Mesenchymal stem cell (in vitro differentiated cells and primary cell): ENCODE results near the gene F8.

Experiments
- DNase-seq: peaks from one replicate; pipeline ENCODE4 v3.0.0-alpha.2; 2013
- H2AFZ ChIP-seq: one replicate; pipeline ENCODE4 v1.6.1; 2013; ENCODE audit warnings: low read depth, mild to moderate bottlenecking, control low read depth, inconsistent platforms, low read length, moderate library complexity
- H2AK5ac ChIP-seq: 2 replicates; pipeline ENCODE4 v1.6.1; 2013; ENCODE audit warnings: low read length, moderate library complexity, mild to moderate bottlenecking, inconsistent platforms; ENCODE audit not compliant: severe bottlenecking
- H2BK120ac ChIP-seq: one replicate; pipeline ENCODE4 v1.6.1; 2013; ENCODE audit warnings: low read depth, mild to moderate bottlenecking, inconsistent platforms, low read length, moderate library complexity
- H2BK12ac ChIP-seq, 2 experiments: one replicate each; pipeline ENCODE4 v1.6.1; 2013; ENCODE audit warnings: inconsistent platforms in 2 of 2, low read length in 2 of 2, mild to moderate bottlenecking in 2 of 2, moderate library complexity in 2 of 2, control low read depth in 1 of 2
- H2BK15ac ChIP-seq: one replicate; pipeline ENCODE4 v1.6.1; 2013; ENCODE audit warnings: mild to moderate bottlenecking, low read depth, inconsistent platforms; ENCODE audit not compliant: poor library complexity, severe bottlenecking
- H2BK5ac ChIP-seq: 2 replicates; pipeline ENCODE4 v1.6.1; 2013; ENCODE audit warnings: low read depth, mild to moderate bottlenecking, low read length, control low read depth, inconsistent platforms; ENCODE audit not compliant: poor library complexity, severe bottlenecking
- H3K14ac ChIP-seq, 2 experiments: one replicate each; pipeline ENCODE4 v1.6.1; 2013; ENCODE audit warnings: inconsistent platforms in 2 of 2, low read length in 2 of 2, control low read depth in 1 of 2, mild to moderate bottlenecking in 1 of 2, moderate library complexity in 1 of 2
- H3K18ac ChIP-seq, 2 experiments: one replicate each; pipeline ENCODE4 v1.6.1; 2013; ENCODE audit warnings: inconsistent platforms in 2 of 2, low read length in 2 of 2, control low read depth in 1 of 2, low read depth in 1 of 2, mild to moderate bottlenecking in 1 of 2
- H3K23ac ChIP-seq, 2 experiments: one replicate each; pipeline ENCODE4 v1.6.1; 2013; ENCODE audit warnings: inconsistent platforms in 2 of 2, low read length in 2 of 2, mild to moderate bottlenecking in 2 of 2, moderate library complexity in 2 of 2, control low read depth in 1 of 2
- H3K27ac ChIP-seq: 2 replicates; pipeline ENCODE4 v1.5.1; 2013; ENCODE audit warnings: mild to moderate bottlenecking, moderate library complexity, low read length, control low read depth, inconsistent platforms; ENCODE audit not compliant: poor library complexity, severe bottlenecking
- H3K27me3 ChIP-seq, 2 experiments: 2 replicates each; pipeline versions ENCODE4 v1.6.1 to v1.7.0; 2013; ENCODE audit warnings: low read length in 2 of 2, mild to moderate bottlenecking in 2 of 2, moderate library complexity in 2 of 2, control low read depth in 1 of 2, inconsistent platforms in 1 of 2; ENCODE audit not compliant: control insufficient read depth in 1 of 2, insufficient read depth in 1 of 2
- H3K36me3 ChIP-seq, 2 experiments: 2 replicates each; pipeline versions ENCODE4 v1.6.1 to v1.7.0; 2013; ENCODE audit warnings: low read length in 2 of 2, control low read depth in 1 of 2, inconsistent platforms in 1 of 2, low read depth in 1 of 2, mild to moderate bottlenecking in 1 of 2; ENCODE audit not compliant: insufficient read depth in 2 of 2, control insufficient read depth in 1 of 2
- H3K4ac ChIP-seq, 2 experiments: one replicate each; pipeline ENCODE4 v1.6.1; 2013; ENCODE audit warnings: inconsistent platforms in 2 of 2, low read length in 2 of 2, mild to moderate bottlenecking in 2 of 2, moderate library complexity in 2 of 2, control low read depth in 1 of 2, low read depth in 1 of 2
- H3K4me1 ChIP-seq: 2 replicates; pipeline ENCODE4 v1.6.1; 2013; ENCODE audit warnings: low read depth, low read length, control low read depth; ENCODE audit not compliant: control insufficient read depth, insufficient read depth
- H3K4me2 ChIP-seq: 2 replicates; pipeline ENCODE4 v1.6.1; 2013; ENCODE audit warnings: low read length, mild to moderate bottlenecking, inconsistent platforms; ENCODE audit not compliant: poor library complexity, severe bottlenecking
- H3K4me3 ChIP-seq, 2 experiments: 2 replicates each; pipeline versions ENCODE4 v1.5.1 to v1.7.0; 2013; ENCODE audit warnings: low read length in 2 of 2, mild to moderate bottlenecking in 2 of 2, control low read depth in 1 of 2, low read depth in 1 of 2; ENCODE audit not compliant: insufficient read depth in 1 of 2
- H3K79me1 ChIP-seq: replicated peaks from 2 replicates; pipeline ENCODE4 v1.6.1; 2013; ENCODE audit warnings: mild to moderate bottlenecking, control low read depth, low read length, inconsistent platforms; ENCODE audit not compliant: poor library complexity, severe bottlenecking
- H3K9ac ChIP-seq: 2 replicates; pipeline ENCODE4 v1.7.0; 2013; ENCODE audit warnings: mild to moderate bottlenecking, low read length, moderate library complexity
- H3K9me3 ChIP-seq: 2 replicates; pipeline ENCODE4 v1.7.0; 2013; ENCODE audit warnings: mild to moderate bottlenecking, low read length; ENCODE audit not compliant: control insufficient read depth
- H4K8ac ChIP-seq: one replicate; pipeline ENCODE4 v1.6.1; 2013; ENCODE audit warnings: inconsistent platforms, mild to moderate bottlenecking, low read length, moderate library complexity
- H4K91ac ChIP-seq: one replicate; pipeline ENCODE4 v1.6.1; 2013; ENCODE audit warnings: mild to moderate bottlenecking, low read length, inconsistent platforms
- WGBS: methylation state at CpG from one replicate; pipeline ENCODE4 v1.1.7; 2013; ENCODE audit warnings: mixed read lengths; 5-methylcytosine and 5-hydroxymethylcytosine counted together

The F8 gene

DNA sequence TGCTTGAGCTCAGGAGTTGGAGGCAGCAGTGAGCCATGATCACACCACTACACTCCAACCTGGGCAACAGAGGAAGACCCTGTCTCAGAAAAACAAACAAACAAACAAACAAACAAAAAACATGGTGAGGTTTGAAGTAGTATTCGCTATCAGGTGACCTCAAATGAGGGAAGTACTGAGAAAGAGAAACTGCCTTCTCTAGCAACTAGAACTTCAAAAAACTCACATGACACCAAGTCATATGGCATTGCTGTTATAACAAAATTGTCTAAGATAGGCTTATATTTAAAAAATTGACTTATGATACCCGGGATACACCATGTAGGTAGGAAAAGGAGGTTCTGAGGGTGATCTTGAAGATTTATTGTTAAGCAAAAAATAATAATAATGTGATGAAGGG, 227.5 kb downstream of the F8 start:
- H3K36me3 ChIP-seq, result no peaks in the 10 kb centered on the region
- H4K8ac ChIP-seq, result no peak overlapping the region
- no peak overlapping the region for H3K18ac ChIP-seq
- no peak overlapping the region for H3K4me3 ChIP-seq
- H3K9me3 ChIP-seq, result no peaks in the 10 kb centered on the region
- H3K23ac ChIP-seq, result no peak overlapping the region
- H3K27me3 ChIP-seq, result no peaks in the 10 kb centered on the region
- H2BK120ac ChIP-seq, result no peak overlapping the region
- H2AK5ac ChIP-seq, result no peak overlapping the region
- no peak overlapping the region for H2BK12ac ChIP-seq
- DNase-seq, result no peak
- H3K4ac ChIP-seq, result no peak overlapping the region
- no peak overlapping the region for H3K4me2 ChIP-seq
- H3K79me1 ChIP-seq, result no peaks in the 10 kb centered on the region
- WGBS, result 100% methylated on average over 1 of the region's 2 CpGs
- no peak overlapping the region for H3K9ac ChIP-seq
- H3K4me1 ChIP-seq, result peaks cover 7% of the 10 kb centered on the region
- H3K27ac ChIP-seq, result no peak overlapping the region
- no peak overlapping the region for H4K91ac ChIP-seq
- H2BK5ac ChIP-seq, result no peak overlapping the region
- H2AFZ ChIP-seq, result no peak overlapping the region
- H3K14ac ChIP-seq, result no peak overlapping the region
- H2BK15ac ChIP-seq, result no peak overlapping the region

DNA sequence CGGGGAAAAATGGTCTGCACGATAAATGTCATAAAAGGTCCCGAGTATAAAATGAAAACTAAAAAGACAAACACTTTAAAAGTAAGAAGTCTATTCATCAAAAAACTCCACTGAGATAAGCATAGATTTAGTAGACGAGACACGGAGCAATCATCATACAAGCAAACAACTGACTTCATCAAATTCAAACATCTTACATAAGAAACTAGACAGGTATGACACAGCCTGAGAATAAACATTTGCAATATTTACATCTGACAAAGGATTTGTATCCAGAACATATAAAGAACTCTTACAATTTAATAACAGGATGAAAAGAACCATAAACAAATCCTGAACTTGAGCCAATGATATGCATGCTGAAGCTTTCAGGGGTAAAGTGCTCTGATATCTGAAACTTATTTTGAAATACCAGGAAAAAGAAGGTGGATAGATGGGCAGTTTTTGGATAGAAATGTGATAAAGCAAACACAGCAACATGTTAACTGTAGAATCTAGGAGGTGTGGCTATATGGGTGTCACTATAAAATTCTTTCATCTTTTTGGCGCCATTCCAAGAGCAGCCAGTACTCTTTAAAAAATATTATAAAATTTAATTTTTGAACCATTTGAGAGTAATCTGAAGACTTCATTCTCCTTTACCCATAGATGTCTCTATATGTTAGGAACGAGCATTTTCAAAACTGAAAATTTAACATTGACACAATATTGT, 229.3 kb downstream of the F8 start:
- Histone ChIP-seq H3K18ac (no peak overlapping the region), H3K79me1 (no peaks in the 10 kb centered on the region), H3K9ac (no peak overlapping the region), H2BK12ac (no peak overlapping the region), H3K4ac (no peak overlapping the region), H3K4me2 (no peak overlapping the region), H2AK5ac (no peak overlapping the region), H2BK15ac (no peak overlapping the region), H3K23ac (no peak overlapping the region), H3K9me3 (no peaks in the 10 kb centered on the region), H3K4me1 (peaks cover 3% of the 10 kb centered on the region), H2BK5ac (no peak overlapping the region), H3K27me3 (no peaks in the 10 kb centered on the region), H3K14ac (no peak overlapping the region), H4K8ac (no peak overlapping the region), H3K27ac (no peak overlapping the region), H3K36me3 (no peaks in the 10 kb centered on the region), H4K91ac (no peak overlapping the region), H2AFZ (no peak overlapping the region), H2BK120ac (no peak overlapping the region), H3K4me3 (no peak overlapping the region)
- 97% methylated on average over 6 of the region's 7 CpGs for WGBS
- DNase-seq, result no peak

DNA sequence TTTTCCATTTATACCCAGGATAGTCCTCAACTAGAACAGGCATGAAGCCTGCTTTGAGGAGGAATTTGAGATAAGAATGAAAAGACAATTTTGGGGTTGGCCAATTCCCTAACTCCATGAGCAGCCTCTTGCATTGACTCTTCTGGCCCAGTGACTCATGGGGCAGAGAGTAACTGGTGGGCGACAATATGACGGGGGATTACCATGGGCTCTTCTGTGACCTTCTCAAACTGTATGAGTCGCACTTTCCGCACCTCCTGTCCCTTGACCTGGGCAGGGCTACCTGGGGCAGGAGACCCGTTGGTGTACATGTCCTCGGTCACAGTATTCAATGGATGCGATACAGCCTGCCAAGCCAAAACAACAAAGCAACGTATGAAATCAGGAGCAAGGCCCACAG, 230.6 kb downstream of the F8 start:
- Histone ChIP-seq H3K36me3 (no peaks in the 10 kb centered on the region), H2BK15ac (no peak overlapping the region), H2AK5ac (no peak overlapping the region), H3K27me3 (no peaks in the 10 kb centered on the region), H2AFZ (no peak overlapping the region), H3K23ac (no peak overlapping the region), H3K9ac (no peak overlapping the region), H2BK120ac (no peak overlapping the region), H3K27ac (peak overlapping the region; percentile 17), H4K8ac (no peak overlapping the region), H3K14ac (no peak overlapping the region), H3K4ac (no peak overlapping the region), H2BK5ac (no peak overlapping the region), H3K79me1 (no peaks in the 10 kb centered on the region), H3K18ac (no peak overlapping the region), H2BK12ac (no peak overlapping the region), H3K4me2 (no peak overlapping the region), H3K9me3 (no peaks in the 10 kb centered on the region), H3K4me3 (no peak overlapping the region), H4K91ac (no peak overlapping the region), H3K4me1 (peaks cover 3% of the 10 kb centered on the region)
- DNase-seq, result no peak
- WGBS, result 96% methylated on average over 7 of the region's 8 CpGs

DNA sequence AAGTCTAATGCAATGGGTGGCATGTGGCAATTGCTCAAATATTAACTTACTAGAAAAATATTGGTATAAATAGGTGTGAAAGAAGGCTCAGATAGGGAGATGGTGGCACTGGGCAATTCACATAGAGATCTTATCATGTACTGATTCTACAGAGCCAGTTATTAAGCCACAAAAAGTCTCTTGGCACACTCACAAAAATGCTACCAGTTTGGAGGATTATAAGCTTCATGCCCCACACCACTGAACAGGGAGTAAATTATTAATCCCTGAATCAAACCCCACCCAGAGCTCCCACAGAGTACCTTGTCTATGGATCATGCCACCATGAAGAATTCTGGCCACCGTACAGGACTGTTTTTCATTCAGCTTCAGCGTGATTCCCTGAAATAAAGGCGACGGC, 231.1 kb downstream of the F8 start:
- peak overlapping the region; percentile 17 for H3K27ac ChIP-seq
- no peak overlapping the region for H3K4ac ChIP-seq
- no peak overlapping the region for H4K91ac ChIP-seq
- H2AK5ac ChIP-seq, result no peak overlapping the region
- no peak overlapping the region for H3K18ac ChIP-seq
- no peak overlapping the region for H2BK5ac ChIP-seq
- no peak overlapping the region for H3K14ac ChIP-seq
- peaks cover 3% of the 10 kb centered on the region for H3K4me1 ChIP-seq
- no peak overlapping the region for H4K8ac ChIP-seq
- H3K36me3 ChIP-seq, result no peaks in the 10 kb centered on the region
- no peak overlapping the region for H2BK120ac ChIP-seq
- H3K23ac ChIP-seq, result no peak overlapping the region
- H3K4me3 ChIP-seq, result no peak overlapping the region
- no peak overlapping the region for H2BK15ac ChIP-seq
- no peak overlapping the region for H2AFZ ChIP-seq
- H3K27me3 ChIP-seq, result no peaks in the 10 kb centered on the region
- no peak overlapping the region for H2BK12ac ChIP-seq
- no peak overlapping the region for H3K4me2 ChIP-seq
- no peak for DNase-seq
- H3K9ac ChIP-seq, result no peak overlapping the region
- WGBS, result no CpG with 5 or more reads among the region's 4 CpGs
- H3K9me3 ChIP-seq, result no peaks in the 10 kb centered on the region
- no peaks in the 10 kb centered on the region for H3K79me1 ChIP-seq
